ENCODE results near the gene VAPB. TPM values are rescaled to one million over a fixed set of nuclear protein-coding genes. Genes with fewer than 3 reads are reported as not detected.
"Not testable (repeated sequence)": the region's sequence is repeated elsewhere in the genome, so short reads cannot be mapped to it uniquely, and the experiment has no call there.

The VAPB gene
- total and polyA plus RNA-seq, 2 of the 4 experiments (the other 2 are of a cell fraction) = 9.1 to 26.0 TPM

- Histone ChIP-seq H4K91ac (ENCODE audit: insufficient read depth, low read depth, low read length) (no peak overlapping the region), H3K4ac (ENCODE audit: low read depth, low read length) (no peak overlapping the region), H3K56ac (ENCODE audit: extremely low read depth, insufficient read depth, low read length) (no peak overlapping the region), H3K18ac (ENCODE audit: low read depth, low read length) (no peak overlapping the region), H3K4me1 (ENCODE audit: control insufficient read depth, insufficient read depth, low read length) (peaks cover 3% of the 10 kb centered on the region), H2BK120ac (ENCODE audit: low read depth, low read length) (no peak overlapping the region), H3K23ac (ENCODE audit: low read depth, low read length) (no peak overlapping the region), H3K36me3 (ENCODE audit: control insufficient read depth, insufficient read depth, low read length) (peaks cover 7% of the 10 kb centered on the region), H2AK5ac (ENCODE audit: low read depth, low read length) (no peak overlapping the region), H4K8ac (ENCODE audit: low read depth in 2 of 2, low read length in 2 of 2) (no peak overlapping the region), H3K9ac (ENCODE audit: low read depth, low read length) (no peak overlapping the region), H2BK15ac (ENCODE audit: low read depth, low read length) (no peak overlapping the region), H2BK20ac (ENCODE audit: low read depth, low read length) (no peak overlapping the region), H2AK9ac (replicated peaks; ENCODE audit: low read depth, low read length, poor library complexity) (no peak overlapping the region), H3K27ac (ENCODE audit: insufficient read depth, low read length) (no peak overlapping the region), H2AFZ (replicated peaks; ENCODE audit: low read length, poor library complexity) (no peak overlapping the region), H3K9me3 (ENCODE audit: control insufficient read depth, insufficient read depth, low read length) (no peaks in the 10 kb centered on the region), H3K79me1 (ENCODE audit: low read depth in 1 of 2, low read length in 2 of 2) (peaks cover 57 to 80% of the 10 kb centered on the region in 2 experiments), H3K14ac (replicated peaks; ENCODE audit: low read depth, low read length) (no peak overlapping the region), H2BK5ac (ENCODE audit: low read depth, low read length, poor library complexity, severe bottlenecking) (no peak overlapping the region), H3K27me3 (ENCODE audit: control insufficient read depth, insufficient read depth, low read length) (no peaks in the 10 kb centered on the region), H4K5ac (ENCODE audit: low read depth, low read length) (no peak overlapping the region), H3K4me2 (ENCODE audit: low read depth, low read length) (no peak overlapping the region), H4K20me1 (ENCODE audit: insufficient read depth, low read length) (peaks cover 27% of the 10 kb centered on the region), H3K4me3 (ENCODE audit: insufficient read depth, low read depth, low read length) (no peak overlapping the region), H3K9me1 (ENCODE audit: insufficient read depth, low read length) (peaks cover 23% of the 10 kb centered on the region)
- BruUV-seq (replicated peaks) = no TSS peak
- no peak for TF ChIP-seq RFX5 (IDR thresholded peaks at IDR 0.05; ENCODE audit: low read depth, low read length)
- no peak for TF ChIP-seq CHD1 (IDR thresholded peaks at IDR 0.05; ENCODE audit: low read depth, low read length)
- in situ Hi-C loops (cut with MboI; ENCODE audit: low sequenced_read_pairs) = no loop called here
- CTCF ChIA-PET = no interaction called here
- DNase-seq = no peak
- dilution Hi-C loops (cut with HindIII; ENCODE audit: low sequenced_read_pairs, unreplicated experiment) = no loop called here
- 82% methylated on average over 4 of the region's 6 CpGs; no CpG with 5 or more reads in 1 of the 2 experiments for WGBS, 2 experiments (ENCODE audit: extremely low coverage in 2 of 2, insufficient read length in 1 of 2)
- intact Hi-C loops (cut with micrococcal nuclease) = no loop called here
- no peak for ATAC-seq (ENCODE audit: low read depth)
- POLR2A ChIA-PET (ENCODE audit: unreplicated experiment) = no interaction called here
Measured at GRCh38 chr20:58424218-58424969, 35.4 kb downstream of the VAPB start.

GRCh38 chr20:58427571-58427970 is 38.5 kb downstream of the VAPB start:
- H2BK20ac ChIP-seq (ENCODE audit: low read depth, low read length); H3K36me3 ChIP-seq (ENCODE audit: control insufficient read depth, insufficient read depth, low read length); H2BK5ac ChIP-seq (ENCODE audit: low read depth, low read length, poor library complexity, severe bottlenecking); intact Hi-C loops (cut with micrococcal nuclease); CTCF ChIA-PET; H2AFZ ChIP-seq (replicated peaks; ENCODE audit: low read length, poor library complexity); H3K27ac ChIP-seq (ENCODE audit: insufficient read depth, low read length); H3K4me2 ChIP-seq (ENCODE audit: low read depth, low read length); H4K91ac ChIP-seq (ENCODE audit: insufficient read depth, low read depth, low read length); ATAC-seq (ENCODE audit: low read depth); H3K4ac ChIP-seq (ENCODE audit: low read depth, low read length); DNase-seq; H3K14ac ChIP-seq (replicated peaks; ENCODE audit: low read depth, low read length); H2AK9ac ChIP-seq (replicated peaks; ENCODE audit: low read depth, low read length, poor library complexity); H3K4me1 ChIP-seq (ENCODE audit: control insufficient read depth, insufficient read depth, low read length); H3K4me3 ChIP-seq (ENCODE audit: insufficient read depth, low read depth, low read length); H3K9ac ChIP-seq (ENCODE audit: low read depth, low read length); BruUV-seq (replicated peaks); H3K23ac ChIP-seq (ENCODE audit: low read depth, low read length); H3K27me3 ChIP-seq (ENCODE audit: control insufficient read depth, insufficient read depth, low read length); H4K8ac ChIP-seq (ENCODE audit: low read depth in 2 of 2, low read length in 2 of 2); POLR2A ChIA-PET (ENCODE audit: unreplicated experiment); H3K9me3 ChIP-seq (ENCODE audit: control insufficient read depth, insufficient read depth, low read length); H4K5ac ChIP-seq (ENCODE audit: low read depth, low read length); H3K18ac ChIP-seq (ENCODE audit: low read depth, low read length); H2AK5ac ChIP-seq (ENCODE audit: low read depth, low read length); in situ Hi-C loops (cut with MboI; ENCODE audit: low sequenced_read_pairs); H2BK15ac ChIP-seq (ENCODE audit: low read depth, low read length); H2BK120ac ChIP-seq (ENCODE audit: low read depth, low read length); dilution Hi-C loops (cut with HindIII; ENCODE audit: low sequenced_read_pairs, unreplicated experiment); H3K56ac ChIP-seq (ENCODE audit: extremely low read depth, insufficient read depth, low read length): not testable (repeated sequence)
- H4K20me1 ChIP-seq (ENCODE audit: insufficient read depth, low read length) = peaks cover 34% of the 10 kb centered on the region
- peaks cover 21% of the 10 kb centered on the region for H3K9me1 ChIP-seq (ENCODE audit: insufficient read depth, low read length)
- peaks cover 63 to 81% of the 10 kb centered on the region in 2 experiments for H3K79me1 ChIP-seq (ENCODE audit: low read depth in 1 of 2, low read length in 2 of 2)
- WGBS, 2 experiments (ENCODE audit: extremely low coverage in 2 of 2, insufficient read length in 1 of 2) = 100% methylated on average over 2 of the region's 3 CpGs; no CpG with 5 or more reads in 1 of the 2 experiments

Measured in IMR-90 (cell line).